GM12874 (cell line): ENCODE measurements around the gene PTGDR2.

Experiments
- CTCF ChIP-seq: IDR thresholded peaks from 2 replicates; pipeline ENCODE4 v1.5.1; 2011; ENCODE audit warnings: low read depth, mild to moderate bottlenecking, control low read depth, low read length, moderate library complexity; ENCODE audit not compliant: insufficient read depth

The PTGDR2 gene

GRCh38 chr11:60855726-60856633, at the start of gene PTGDR2:
Gene PTGDR2, minus strand, starts transcription at chr11:60855950. Its CDS starts 2,228 bp downstream, at chr11:60853722.
- no peak for TF ChIP-seq CTCF

GRCh38 chr11:60905047-60905446, 49.3 kb upstream of the PTGDR2 start:
- no peak for TF ChIP-seq CTCF

- TF ChIP-seq CTCF: no peak
These were observed 46.9 kb upstream of the PTGDR2 start for GRCh38 chr11:60902625-60903024.

- TF ChIP-seq CTCF: no peak
These were observed 45.1 kb upstream of the PTGDR2 start for GRCh38 chr11:60900673-60901404.

GRCh38 chr11:60899977-60900376, 44.2 kb upstream of the PTGDR2 start:
- no peak for TF ChIP-seq CTCF

- TF ChIP-seq CTCF: peak; percentile 89
These were observed 43.5 kb upstream of the PTGDR2 start for GRCh38 chr11:60899046-60899936.
